Activated effector memory CD4-positive, alpha-beta T cell treated with anti-CD3 and anti-CD28 coated beads, Interleukin-2, amount 50 U/mL, for 16 hours (primary cell): ENCODE results near the gene ARFGEF3.
"Not testable (repeated sequence)": the region's sequence is repeated elsewhere in the genome, so short reads cannot be mapped to it uniquely, and the experiment has no call there.

Experiments
- DNase-seq: peaks from one replicate; pipeline ENCODE4 v3.0.0-alpha.2; 2020

The ARFGEF3 gene

DNA sequence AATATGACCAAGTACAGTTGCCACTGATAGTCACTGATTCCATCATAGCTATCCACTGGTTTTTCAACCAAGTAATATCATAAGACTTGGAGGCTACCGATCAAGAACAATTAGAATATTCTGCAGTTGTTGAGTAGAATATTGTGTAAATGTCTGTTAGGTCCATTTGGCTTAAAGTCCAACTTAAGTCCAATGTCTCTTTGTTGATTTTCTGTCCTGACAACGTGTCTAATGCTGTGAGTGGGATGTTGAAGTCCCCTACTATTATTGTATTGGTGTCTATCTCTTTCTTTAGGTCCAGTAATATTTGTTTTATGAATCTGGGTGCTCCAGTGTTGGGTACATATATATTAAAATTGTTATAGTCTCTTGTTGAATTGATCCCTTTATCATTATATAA is 13.9 kb downstream of the ARFGEF3 start:
- no peak for DNase-seq

GRCh38 chr6:138176652-138177232 is 15.0 kb downstream of the ARFGEF3 start:
- DNase-seq: no peak

- DNase-seq: no peak
These were observed 21.4 kb downstream of the ARFGEF3 start for GRCh38 chr6:138182939-138183789.

GRCh38 chr6:138183790-138184134 is 22.0 kb downstream of the ARFGEF3 start:
- no peak for DNase-seq

DNA sequence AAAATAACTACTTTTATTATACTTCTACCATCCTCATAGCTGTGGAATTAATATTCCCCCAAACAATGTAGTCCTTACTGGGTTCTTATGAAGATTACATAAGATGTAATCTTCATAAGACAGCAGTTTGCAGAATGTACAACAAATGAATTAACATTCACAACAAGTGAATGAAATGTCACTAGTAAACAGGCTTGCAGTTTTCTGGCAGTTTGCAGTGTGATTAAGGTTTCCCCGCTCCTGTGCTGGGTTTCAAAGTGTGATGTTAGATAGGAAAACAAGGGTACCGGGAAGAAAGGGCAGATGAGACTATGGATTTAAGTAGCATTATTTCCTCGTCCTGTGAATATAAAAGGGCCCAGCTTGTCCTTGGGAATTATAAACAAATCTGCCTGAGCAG is 22.5 kb downstream of the ARFGEF3 start:
- DNase-seq: no peak

DNA sequence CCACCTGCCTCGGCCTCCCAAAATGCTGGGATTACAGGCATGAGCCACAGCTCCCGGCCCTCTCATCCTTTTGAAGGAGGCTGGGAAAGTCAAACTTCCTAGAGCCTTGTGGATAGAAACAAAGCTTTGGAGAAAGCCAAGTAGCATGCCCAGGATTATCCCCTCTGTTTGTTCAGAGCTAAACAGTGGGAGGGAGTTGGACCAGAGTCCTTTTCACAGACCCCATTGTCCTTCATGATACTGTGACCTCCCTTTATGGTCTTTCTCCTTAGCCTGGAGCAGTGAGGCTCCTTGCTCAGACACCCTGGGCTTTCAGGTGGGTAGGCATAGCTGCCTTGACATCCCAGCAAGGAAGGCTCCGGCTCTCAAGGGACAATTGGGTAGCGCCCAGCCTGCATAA is 25.4 kb downstream of the ARFGEF3 start:
- no peak for DNase-seq

GRCh38 chr6:138188278-138188941 is 26.7 kb downstream of the ARFGEF3 start:
- no peak for DNase-seq

DNA sequence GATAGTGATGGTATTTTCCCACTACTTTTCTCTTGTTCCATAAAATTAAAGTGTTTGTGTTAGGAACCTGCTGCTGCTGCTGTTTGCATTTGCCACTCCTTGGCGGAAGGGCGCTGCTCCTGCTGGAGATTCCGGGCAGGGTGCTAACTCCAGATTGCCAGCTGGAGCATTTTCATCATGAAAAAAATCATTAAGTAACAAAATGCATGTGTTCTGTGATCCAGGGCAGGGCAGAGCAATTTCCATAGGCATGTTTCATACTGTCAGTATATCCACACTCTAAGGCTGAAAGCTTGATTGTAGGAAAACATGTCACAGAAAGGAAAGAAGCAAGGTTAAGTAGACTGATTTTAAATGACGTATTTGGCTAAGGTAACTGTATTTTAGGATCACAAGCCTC is 32.5 kb downstream of the ARFGEF3 start:
- DNase-seq: no peak

DNA sequence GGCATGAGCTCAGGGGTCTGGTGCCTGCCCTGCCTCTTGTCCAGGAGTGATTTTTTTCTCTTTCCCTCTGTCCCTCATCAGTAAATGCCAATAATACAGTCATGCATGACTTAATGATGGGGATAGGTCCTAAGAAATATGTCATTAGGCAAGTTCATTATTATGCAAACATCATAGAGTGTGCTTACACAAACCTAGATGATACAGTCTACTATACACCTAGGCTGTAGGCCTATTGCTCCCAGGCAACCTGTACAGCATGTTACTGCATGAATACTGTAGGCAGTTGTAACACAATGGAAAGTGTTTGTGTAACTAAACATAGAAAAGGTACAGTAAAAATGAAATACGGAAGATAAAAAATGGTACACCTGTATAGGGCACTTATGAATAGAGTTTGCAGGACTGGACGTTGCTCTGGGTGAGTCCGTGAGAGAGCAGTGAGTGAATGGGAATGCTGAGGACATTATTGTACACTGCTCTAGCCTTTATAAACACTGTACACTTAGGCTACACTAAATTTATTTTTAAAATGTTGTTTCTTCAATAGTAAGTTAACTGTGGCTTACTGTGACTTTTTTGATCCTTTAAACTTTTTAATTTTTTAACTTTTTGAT is 34.5 kb downstream of the ARFGEF3 start:
- DNase-seq: no peak

DNA sequence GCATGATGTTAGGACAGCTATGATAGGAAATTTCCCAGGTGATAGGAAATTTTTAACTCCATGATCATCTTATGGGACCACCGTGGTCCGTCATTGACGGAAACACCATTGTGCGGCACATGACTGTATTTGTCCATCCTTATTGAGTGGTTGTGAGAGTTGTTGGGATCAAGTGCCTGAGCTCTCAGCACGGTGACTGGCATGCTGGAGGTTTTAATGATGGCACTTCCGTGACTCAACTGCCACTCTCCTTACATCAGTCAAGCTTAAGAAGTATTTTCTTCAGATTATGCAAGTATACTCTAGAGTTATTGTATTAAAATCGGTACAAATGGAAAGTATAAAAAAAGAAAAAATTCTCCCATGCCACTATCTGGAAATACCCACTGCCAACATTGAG is 35.8 kb downstream of the ARFGEF3 start:
- DNase-seq: no peak

DNA sequence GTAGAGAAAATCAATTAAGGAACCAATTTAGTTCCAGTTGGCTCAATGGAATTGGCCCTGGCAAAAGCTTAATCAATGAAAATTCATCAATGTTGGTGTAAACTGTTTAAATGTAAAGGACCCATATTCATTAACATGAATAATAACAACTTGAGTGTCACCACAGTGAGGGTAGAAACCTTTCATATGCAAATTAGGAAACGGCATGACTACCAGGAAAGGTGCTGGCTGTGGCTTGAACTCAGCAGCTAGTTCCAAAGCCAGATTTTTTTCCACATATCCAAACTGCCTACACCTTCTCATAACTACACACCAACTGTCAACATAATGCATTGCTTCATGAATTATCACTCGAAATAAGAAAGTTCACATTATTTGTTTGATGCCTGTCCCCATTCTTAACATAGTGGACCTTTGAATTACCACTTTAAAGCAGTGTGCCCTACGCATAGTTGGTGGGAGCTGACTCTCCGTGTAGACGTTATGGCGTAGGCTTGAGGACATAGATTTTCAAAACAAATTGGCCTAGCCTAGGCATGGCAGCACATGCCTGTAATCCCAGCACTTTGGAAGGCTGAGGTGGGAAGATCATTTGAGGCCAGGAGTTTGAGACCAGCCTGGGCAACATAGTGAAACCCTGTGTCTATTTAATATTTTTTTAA is 36.8 kb downstream of the ARFGEF3 start:
- DNase-seq: no peak

- DNase-seq: no peak
These were observed 40.1 kb downstream of the ARFGEF3 start for GRCh38 chr6:138201836-138202235.

DNA sequence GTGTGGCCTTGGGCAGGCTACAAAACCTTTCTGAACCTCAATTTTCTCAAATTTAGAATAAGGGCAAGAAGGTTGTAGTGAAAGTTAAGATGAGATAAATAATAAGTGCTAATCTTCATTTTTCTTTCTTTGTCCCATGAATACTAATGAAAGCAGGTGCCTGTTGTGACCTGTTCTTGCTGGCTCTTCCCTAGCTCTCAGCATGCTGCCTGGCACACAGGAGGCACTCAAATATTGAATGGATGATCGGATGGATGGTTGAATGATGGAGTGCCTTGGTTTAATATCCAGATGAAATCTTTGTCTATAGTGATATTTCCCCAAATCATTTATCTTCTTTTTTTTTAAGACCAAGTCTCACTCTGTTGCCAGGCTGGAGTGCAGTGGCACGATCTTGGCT is 41.6 kb downstream of the ARFGEF3 start:
- no peak for DNase-seq

GRCh38 chr6:138204303-138204702 is 42.6 kb downstream of the ARFGEF3 start:
- no peak for DNase-seq

DNA sequence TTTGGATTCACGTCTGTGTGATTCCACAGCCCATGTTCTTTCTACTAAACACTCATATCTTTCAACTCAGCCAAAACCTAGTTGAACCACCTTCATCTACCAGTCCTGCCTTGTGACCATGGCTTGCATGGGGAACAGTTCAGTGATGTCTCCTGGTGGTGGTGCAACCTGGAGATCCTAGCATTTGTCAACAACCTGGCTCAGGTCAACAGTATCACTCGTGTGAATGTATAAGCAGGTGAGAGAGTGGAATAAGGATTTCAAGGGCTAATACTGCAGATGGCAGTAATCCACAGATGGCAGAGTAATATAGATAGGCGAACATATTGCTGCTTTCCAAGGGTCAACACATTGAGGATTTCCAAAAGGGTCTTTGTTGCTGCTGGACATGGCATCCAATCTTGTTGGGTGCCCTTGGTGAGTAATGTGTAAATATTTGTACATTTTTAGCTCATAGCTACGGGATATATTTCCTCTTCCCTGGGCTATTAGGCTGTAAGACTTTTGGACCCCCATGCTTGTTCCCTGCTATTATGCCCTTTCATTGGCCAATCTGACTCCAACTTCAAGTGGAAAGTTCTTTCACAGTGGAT is 43.1 kb downstream of the ARFGEF3 start:
- DNase-seq: no peak

- no peak for DNase-seq
These were observed 43.8 kb downstream of the ARFGEF3 start for GRCh38 chr6:138205437-138206094.

DNA sequence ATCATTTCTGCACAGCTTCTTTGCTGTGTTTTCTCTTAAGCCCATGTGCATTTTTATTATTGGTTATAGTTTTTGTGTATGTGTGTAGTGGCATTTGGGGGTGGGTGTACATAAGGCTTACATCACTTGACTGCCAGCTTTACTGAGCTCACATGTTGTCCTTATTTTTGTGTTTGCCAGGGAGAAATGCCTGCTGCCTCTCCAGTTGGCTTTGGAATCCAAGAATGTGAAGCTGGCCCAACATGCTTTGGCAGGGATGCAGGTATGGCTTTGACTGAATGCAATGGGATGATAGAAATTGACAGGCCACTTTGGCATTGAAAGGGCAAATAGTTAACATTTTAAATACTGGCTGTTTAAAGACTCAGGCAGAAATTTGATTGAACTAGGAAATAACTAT is 45.1 kb downstream of the ARFGEF3 start:
- no peak for DNase-seq

DNA sequence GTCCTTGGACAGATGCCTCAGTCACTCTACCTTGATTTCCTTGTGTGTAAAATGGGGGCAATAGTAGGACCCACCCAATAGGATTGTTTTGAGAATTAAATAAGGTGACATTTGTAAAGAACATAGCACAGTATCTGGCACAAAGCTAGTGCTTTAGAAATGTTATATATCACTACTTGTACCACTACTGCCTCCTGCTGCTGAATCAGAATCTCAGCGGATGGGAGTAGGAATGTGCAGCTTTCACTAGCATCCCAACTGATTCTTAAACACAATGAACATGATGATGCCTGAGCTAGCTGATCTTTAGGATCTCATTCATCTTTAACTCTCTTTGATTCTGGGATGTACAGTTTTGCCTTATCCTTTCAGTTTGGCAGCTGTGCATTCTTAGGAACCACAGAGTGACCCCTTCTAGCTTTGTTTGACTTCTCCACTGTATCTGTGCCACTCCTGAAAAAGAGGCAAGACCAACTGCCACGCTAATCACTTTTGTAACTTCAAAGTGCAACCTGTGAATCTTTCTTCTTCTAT is 49.4 kb downstream of the ARFGEF3 start:
- no peak for DNase-seq

GRCh38 chr6:138211601-138212000 is 49.9 kb downstream of the ARFGEF3 start:
- no peak for DNase-seq

GRCh38 chr6:138212530-138212929 is 50.8 kb downstream of the ARFGEF3 start:
- not testable (repeated sequence) for DNase-seq

- no peak for DNase-seq
These were observed 53.5 kb downstream of the ARFGEF3 start for GRCh38 chr6:138215093-138215782.
